Keratinocyte (primary cell): ENCODE data around the gene SFN. TPM values are rescaled to one million over a fixed set of nuclear protein-coding genes. Genes with fewer than 3 reads are reported as not detected.

Experiments
- DNase-seq: peaks from one replicate; pipeline ENCODE4 v3.0.0-alpha.2; 2011; ENCODE audit warnings: low read depth, missing footprints, low spot score
- FAIRE-seq: peaks from 2 replicates; lab custom pipeline; 2011; peaks lifted over from hg19 to GRCh38; lab: Jason Lieb, UNC
- H2AFZ ChIP-seq: 2 replicates; pipeline ENCODE4 v1.6.0; 2012; ENCODE audit warnings: low read length, control low read depth, inconsistent platforms; ENCODE audit not compliant: control insufficient read depth
- H3K27ac ChIP-seq: 2 replicates; pipeline ENCODE4 v1.5.1; 2011; ENCODE audit warnings: low read length; ENCODE audit not compliant: control insufficient read depth, insufficient read depth
- H3K27me3 ChIP-seq: 3 replicates; pipeline ENCODE4 v1.6.0; 2011; ENCODE audit warnings: low read length; ENCODE audit not compliant: control insufficient read depth, insufficient read depth; ENCODE audit errors: extremely low read depth
- H3K36me3 ChIP-seq, 2 experiments: 2 replicates in 1 of 2; 3 replicates in 1 of 2; pipeline ENCODE4 v1.5.1; 2011; ENCODE audit warnings: low read length in 2 of 2, mild to moderate bottlenecking in 1 of 2; ENCODE audit not compliant: control insufficient read depth in 2 of 2, insufficient read depth in 2 of 2; ENCODE audit errors: extremely low read depth in 1 of 2
- H3K4me1 ChIP-seq: 3 replicates; pipeline ENCODE4 v1.5.1; 2011; ENCODE audit warnings: low read length; ENCODE audit not compliant: control insufficient read depth, insufficient read depth; ENCODE audit errors: extremely low read depth
- H3K4me2 ChIP-seq: 3 replicates; pipeline ENCODE4 v1.6.0; 2011; ENCODE audit warnings: low read depth, low read length; ENCODE audit not compliant: control insufficient read depth, insufficient read depth; ENCODE audit errors: extremely low read depth
- H3K4me3 ChIP-seq, 3 experiments: fragments of 200-600 bp in 1 of 3; sonication (generic) in 1 of 3; 2 replicates in 2 of 3; 3 replicates in 1 of 3; pipeline ENCODE4 v1.5.1; 2011 to 2016; ENCODE audit warnings: low read length in 3 of 3, mild to moderate bottlenecking in 3 of 3, control low read depth in 2 of 3, inconsistent platforms in 1 of 3, low read depth in 1 of 3, mixed read lengths in 1 of 3, mixed run types in 1 of 3, moderate library complexity in 1 of 3; ENCODE audit not compliant: control insufficient read depth in 2 of 3, insufficient read depth in 2 of 3; ENCODE audit errors: extremely low read depth in 1 of 3
- H3K79me2 ChIP-seq: 2 replicates; pipeline ENCODE4 v1.6.0; 2012; ENCODE audit warnings: low read length; ENCODE audit not compliant: control insufficient read depth, insufficient read depth
- H3K9ac ChIP-seq: 3 replicates; pipeline ENCODE4 v1.6.0; 2011; ENCODE audit warnings: low read length; ENCODE audit not compliant: control insufficient read depth, insufficient read depth; ENCODE audit errors: extremely low read depth
- H3K9me1 ChIP-seq: 3 replicates; pipeline ENCODE4 v1.6.0; 2011; ENCODE audit warnings: low read length; ENCODE audit not compliant: control insufficient read depth, insufficient read depth; ENCODE audit errors: extremely low read depth
- H3K9me3 ChIP-seq: 2 replicates; pipeline ENCODE4 v1.5.1; 2012; ENCODE audit warnings: low read depth, low read length; ENCODE audit not compliant: control insufficient read depth
- H4K20me1 ChIP-seq: 3 replicates; pipeline ENCODE4 v1.6.0; 2011; ENCODE audit warnings: low read length; ENCODE audit not compliant: control insufficient read depth, insufficient read depth; ENCODE audit errors: extremely low read depth
- EZH2 ChIP-seq: IDR thresholded peaks from one replicate; pipeline ENCODE4 v1.6.1; 2012; ENCODE audit warnings: inconsistent platforms, mild to moderate bottlenecking, low read length, moderate library complexity
- dilution Hi-C: fragments of 300-500 bp; cut with MboI; formaldehyde crosslinking; loops from one replicate; pipeline ENCODE4 v1.7.0; 2020; ENCODE audit warnings: low sequenced_read_pairs; ENCODE audit not compliant: extremely low pct_ligation_motif_present
- polyA plus RNA-seq, 5 experiments: library from polyadenylated mRNA; depleted of rRNA in 3 of 5; stranded (reverse) in 3 of 5; stranded (forward) in 1 of 5; unstranded in 1 of 5; fragments of >200 nt; gene quantifications; 1 replicate in 1 of 5; 2 replicates in 3 of 5; 3 replicates in 1 of 5; pipeline versions ENCODE4 v1.2.1 to v1.2.3, GENCODE V29; 2011 to 2012; ENCODE audit warnings: missing spikeins in 2 of 5, low read depth in 1 of 5, low replicate concordance in 1 of 5
- TF ChIP-seq, protein P1 (sequence below), 3 experiments: IDR thresholded peaks in 1 of 3; conservative IDR thresholded peaks in 1 of 3; optimal IDR thresholded peaks in 1 of 3; 2 replicates in 2 of 3; 3 replicates in 1 of 3; pipeline versions ENCODE3 to v1.5.1; 2011; ENCODE audit warnings: low read length in 3 of 3, mild to moderate bottlenecking in 3 of 3, moderate library complexity in 2 of 3, control low read depth in 1 of 3, inconsistent platforms in 1 of 3; ENCODE audit not compliant: insufficient read depth in 2 of 3; ENCODE audit errors: extremely low read depth in 1 of 3

SFN gene
- polyA plus RNA-seq, 1 donor (not counting 4 experiments of a cell fraction or from before 2014, with no cell fraction given), result 1,394 TPM

- peak overlapping the region; percentile 99 for H3K9ac ChIP-seq
- peaks cover 15% of the 10 kb centered on the region for H3K4me1 ChIP-seq
- H3K79me2 ChIP-seq, result peaks cover 26% of the 10 kb centered on the region
- no peaks in the 10 kb centered on the region for H3K27me3 ChIP-seq
- peak overlapping the region; percentile 77 for H3K4me2 ChIP-seq
- no peak for FAIRE-seq
- no peaks in the 10 kb centered on the region for H4K20me1 ChIP-seq
- no peak for DNase-seq
- peak overlapping the region; percentile 66 to 83 (median 73) for H3K4me3 ChIP-seq
- no peaks in the 10 kb centered on the region for H3K9me3 ChIP-seq
- H3K36me3 ChIP-seq, result peaks cover 3 to 5% of the 10 kb centered on the region in 2 experiments
- no peaks in the 10 kb centered on the region for H3K9me1 ChIP-seq
- peak overlapping the region; percentile 97 for H3K27ac ChIP-seq
- TF ChIP-seq EZH2, result no peak
- TF ChIP-seq, protein P1, sequence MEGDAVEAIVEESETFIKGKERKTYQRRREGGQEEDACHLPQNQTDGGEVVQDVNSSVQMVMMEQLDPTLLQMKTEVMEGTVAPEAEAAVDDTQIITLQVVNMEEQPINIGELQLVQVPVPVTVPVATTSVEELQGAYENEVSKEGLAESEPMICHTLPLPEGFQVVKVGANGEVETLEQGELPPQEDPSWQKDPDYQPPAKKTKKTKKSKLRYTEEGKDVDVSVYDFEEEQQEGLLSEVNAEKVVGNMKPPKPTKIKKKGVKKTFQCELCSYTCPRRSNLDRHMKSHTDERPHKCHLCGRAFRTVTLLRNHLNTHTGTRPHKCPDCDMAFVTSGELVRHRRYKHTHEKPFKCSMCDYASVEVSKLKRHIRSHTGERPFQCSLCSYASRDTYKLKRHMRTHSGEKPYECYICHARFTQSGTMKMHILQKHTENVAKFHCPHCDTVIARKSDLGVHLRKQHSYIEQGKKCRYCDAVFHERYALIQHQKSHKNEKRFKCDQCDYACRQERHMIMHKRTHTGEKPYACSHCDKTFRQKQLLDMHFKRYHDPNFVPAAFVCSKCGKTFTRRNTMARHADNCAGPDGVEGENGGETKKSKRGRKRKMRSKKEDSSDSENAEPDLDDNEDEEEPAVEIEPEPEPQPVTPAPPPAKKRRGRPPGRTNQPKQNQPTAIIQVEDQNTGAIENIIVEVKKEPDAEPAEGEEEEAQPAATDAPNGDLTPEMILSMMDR (optimal IDR thresholded peaks at IDR 0.05 in 1 of 3, IDR thresholded peaks at IDR 0.05 in 1 of 3, conservative IDR thresholded peaks at IDR 0.05 in 1 of 3; ENCODE audit: extremely low read depth in 1 of 3, insufficient read depth in 2 of 3, low read length in 3 of 3), result no peak
- dilution Hi-C loops, result no loop called here
- peak overlapping the region; percentile 91 for H2AFZ ChIP-seq
Observed at GRCh38 chr1:26900815-26901511, 38.0 kb downstream of the SFN start.

DNA sequence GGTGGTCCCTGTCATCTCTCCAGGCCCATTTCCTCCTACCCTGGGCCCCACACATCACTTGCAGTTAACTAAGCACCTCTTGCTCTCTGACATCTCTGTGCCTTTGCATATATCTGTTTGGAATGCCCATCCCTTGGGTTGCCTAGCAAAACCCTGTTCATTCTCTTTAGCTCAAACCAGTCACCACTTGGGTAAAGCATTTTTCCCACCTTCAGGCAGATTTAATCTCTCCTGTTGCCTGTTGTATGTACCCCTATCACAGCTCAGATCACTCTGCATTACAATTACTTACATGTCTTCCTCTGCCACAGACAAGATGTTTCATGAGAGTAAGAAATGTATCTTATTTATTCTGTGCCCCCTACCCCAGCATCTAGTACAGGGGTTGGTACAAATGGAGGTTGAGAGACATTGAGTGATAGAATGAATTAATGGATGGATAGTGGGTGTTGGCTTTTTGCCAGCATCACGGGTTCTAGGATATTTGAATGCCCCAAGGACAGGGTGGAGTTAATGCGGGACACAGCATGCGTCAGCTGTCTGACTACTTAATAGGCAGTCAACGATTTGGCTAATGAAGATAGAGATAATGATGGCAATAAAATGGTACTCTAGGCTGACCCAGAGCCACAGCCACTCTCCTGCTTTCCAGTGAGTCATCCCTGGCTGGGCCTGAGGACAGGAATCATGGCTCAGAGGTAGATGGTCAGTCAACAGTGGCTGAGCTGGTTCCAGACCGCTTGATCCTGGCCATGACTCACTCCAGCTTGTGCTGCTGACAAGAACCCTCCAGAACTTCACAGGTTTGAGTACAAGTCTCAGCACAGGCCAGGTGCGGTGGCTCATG lies 44.3 kb downstream of the SFN start:
- Histone ChIP-seq H3K4me2 (no peak overlapping the region), H3K4me3 (no peak overlapping the region), H2AFZ (no peak overlapping the region), H4K20me1 (no peaks in the 10 kb centered on the region), H3K79me2 (no peaks in the 10 kb centered on the region), H3K27me3 (no peaks in the 10 kb centered on the region), H3K36me3 (no peaks in the 10 kb centered on the region), H3K9ac (no peak overlapping the region), H3K9me3 (no peaks in the 10 kb centered on the region), H3K9me1 (no peaks in the 10 kb centered on the region), H3K27ac (no peak overlapping the region), H3K4me1 (peaks cover 11% of the 10 kb centered on the region)
- dilution Hi-C loops, result no loop called here
- DNase-seq (peak; percentile 83), FAIRE-seq (peak; percentile 77)
- TF ChIP-seq, protein P1 (optimal IDR thresholded peaks at IDR 0.05 in 1 of 3, IDR thresholded peaks at IDR 0.05 in 1 of 3, conservative IDR thresholded peaks at IDR 0.05 in 1 of 3; ENCODE audit: extremely low read depth in 1 of 3, insufficient read depth in 2 of 3, low read length in 3 of 3), result no peak
- TF ChIP-seq EZH2, result no peak
